Measurements from ENCODE around the gene KLHL29.
A peak's percentile ranks its signal among the peaks of the same experiment; 100 is the strongest.

Gene KLHL29

DNA sequence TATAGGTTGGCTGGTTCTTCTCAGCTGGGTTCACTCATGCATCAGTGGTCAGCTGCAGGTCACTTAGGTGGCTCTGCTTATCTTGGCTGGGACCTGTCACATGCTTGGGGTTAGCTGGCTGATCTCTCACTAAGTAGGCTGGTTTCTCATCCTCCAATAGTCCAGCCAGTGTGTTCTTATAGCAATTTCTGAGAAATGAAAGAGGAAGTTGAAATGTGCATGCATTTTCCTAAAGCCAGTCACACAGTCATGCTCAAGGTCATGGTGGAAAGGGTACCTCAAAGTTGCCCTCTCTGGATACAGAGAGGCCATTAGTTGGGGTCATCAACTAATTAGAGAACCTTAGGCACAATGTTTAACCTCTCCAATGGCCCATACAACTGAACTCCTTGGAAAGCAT lies 64.4 kb downstream of the KLHL29 start:
- DNase-seq (ENCODE audit: low read depth): no peak

DNA sequence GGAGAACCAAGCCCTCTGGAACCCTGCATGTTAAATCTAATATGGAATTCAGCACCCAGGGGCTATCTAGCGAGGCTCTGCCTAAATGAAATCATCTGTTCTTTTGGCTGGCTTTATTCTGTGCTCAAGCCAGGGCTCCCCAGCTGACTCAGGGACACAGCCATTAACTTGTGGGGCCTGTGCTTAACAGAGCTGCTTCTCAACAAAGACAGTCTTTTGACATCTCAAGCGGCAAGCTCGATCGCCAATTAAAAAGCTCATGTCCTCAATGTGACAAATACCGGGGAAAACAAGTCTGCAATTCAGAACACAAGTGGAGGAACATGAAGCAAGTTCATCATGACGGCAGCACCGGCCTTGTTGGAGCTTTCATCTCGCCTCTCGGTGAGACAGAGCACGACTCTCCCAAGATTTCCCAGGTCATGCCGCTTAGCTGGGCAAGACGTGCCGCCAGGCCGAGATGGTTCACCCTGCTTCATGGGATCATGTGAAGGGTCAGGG lies 64.9 kb downstream of the KLHL29 start:
- DNase-seq (ENCODE audit: low read depth): no peak

DNA sequence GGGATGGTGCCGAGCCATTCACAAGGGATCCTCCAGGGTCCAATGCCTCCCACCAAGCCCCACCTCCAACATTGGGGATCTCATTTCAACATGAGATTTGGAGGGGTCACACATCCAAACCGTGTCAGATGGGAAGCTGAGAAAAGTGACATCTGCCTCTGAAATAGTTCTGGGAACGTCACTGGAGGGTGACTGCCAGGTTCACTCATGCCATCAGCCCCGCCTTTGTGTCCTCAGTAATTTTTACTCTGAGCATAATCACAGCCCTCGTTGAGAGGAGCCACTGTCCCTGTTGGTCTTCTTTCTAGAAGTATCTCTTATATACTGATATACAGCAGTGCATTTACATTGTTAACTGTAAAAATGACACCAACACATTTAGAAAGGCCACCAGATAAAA lies 67.4 kb downstream of the KLHL29 start:
- DNase-seq (ENCODE audit: low read depth): no peak

DNA sequence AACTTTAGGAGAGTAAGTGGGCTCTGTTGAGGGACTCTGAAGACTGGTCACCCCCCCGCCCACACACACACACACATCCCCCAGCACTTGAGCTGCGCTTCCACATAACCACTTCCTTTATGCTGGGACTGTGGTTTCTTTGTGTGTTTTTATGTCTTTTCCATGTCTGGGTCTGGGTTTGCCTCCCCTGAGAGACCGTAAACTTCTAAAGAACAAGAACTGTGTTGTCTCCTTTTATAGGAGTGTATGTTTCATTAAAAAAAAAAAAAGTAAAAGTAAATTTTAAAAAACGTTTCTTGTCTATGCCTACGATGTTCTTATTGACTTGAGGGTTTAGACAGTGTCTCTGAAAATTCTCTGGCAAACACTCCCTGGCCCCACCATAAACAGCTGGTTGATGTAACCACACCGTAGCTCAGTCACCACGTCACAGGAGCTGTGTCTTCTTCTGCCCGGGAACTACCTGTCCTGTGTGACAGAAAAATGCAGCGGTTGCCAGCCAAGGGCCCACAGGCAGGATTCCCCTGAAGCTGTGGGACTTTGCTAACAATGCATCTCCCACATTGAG lies 68.0 kb downstream of the KLHL29 start:
- DNase-seq (ENCODE audit: low read depth): peak; percentile 60

DNA sequence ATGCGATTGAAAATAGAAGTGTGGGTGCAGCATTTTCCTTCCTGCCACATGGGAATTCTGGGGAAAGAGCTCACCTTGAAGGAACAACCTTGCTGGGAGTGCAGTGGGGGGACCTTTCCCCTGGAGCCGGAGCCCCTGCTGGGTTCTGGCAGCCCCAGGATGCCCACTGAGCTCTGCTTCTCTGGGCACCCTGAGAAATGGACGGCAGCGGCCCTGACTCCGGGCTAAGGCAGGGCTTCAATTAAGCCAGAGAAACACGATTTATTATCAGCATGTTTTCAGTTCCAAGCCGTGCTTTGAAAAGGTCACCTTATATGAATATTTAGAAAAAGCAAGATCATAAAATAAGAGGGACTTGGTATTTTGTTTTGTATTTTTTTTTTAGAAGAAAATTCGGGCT lies 68.5 kb downstream of the KLHL29 start:
- DNase-seq (ENCODE audit: low read depth): no peak

DNA sequence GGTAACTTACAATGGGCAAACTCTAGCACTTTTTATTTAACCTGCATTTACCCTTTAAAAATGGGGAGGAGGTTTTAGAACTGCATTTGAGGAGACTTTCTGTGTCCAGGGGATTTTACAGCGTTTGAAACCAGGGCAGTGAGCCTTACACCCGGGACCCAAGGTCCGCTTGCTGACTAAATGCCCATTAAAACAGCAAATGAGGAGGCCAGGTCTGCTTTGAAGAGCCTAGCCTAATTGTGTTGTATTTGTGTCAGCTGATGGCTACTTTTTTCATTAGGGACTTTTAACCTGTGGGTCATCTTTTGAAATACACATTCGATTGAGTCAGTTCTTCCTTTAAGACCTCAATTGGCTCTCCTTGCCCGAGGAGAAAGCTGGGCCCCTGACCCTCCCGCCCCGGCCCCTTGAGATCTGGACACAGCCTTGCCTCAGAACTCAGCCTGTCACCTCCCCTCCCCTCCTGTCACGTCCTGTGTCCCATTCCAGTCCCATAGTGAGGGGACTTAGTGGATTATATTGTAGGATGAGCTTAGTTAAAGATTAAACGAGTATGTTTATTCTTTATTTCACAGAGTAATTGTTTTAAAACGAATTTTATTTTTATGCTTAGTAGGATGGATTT lies 69.0 kb downstream of the KLHL29 start:
- no peak for DNase-seq (ENCODE audit: low read depth)

DNA sequence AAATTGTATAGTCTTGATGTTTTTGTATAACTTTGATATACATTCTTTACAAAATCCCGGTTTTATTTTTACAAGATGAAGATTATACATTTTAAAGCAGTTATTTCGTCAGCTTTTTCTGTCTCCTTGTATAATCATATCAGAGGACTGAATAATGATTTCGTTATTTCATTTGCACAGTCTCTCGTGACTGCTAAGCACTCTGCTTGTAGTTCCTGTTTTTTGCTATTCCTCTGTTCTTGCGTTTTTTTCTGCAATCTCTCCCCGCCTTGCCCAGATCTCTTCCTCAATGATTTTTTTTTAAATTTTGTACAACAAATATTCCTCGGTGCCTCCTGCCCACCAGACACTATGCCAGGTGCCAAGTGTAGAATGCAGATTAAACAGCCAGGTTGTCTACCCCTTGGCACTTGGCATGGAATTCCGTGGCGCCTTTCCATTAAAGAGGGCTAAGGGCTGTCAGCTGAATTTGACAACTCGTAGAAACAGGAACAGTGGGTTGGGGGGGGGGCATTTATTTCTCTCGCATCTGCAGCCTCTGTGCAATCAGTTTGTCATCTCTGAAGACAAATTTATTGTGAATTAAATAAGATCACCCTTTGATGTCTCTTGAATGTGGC lies 69.6 kb downstream of the KLHL29 start:
- DNase-seq (ENCODE audit: low read depth): no peak

DNA sequence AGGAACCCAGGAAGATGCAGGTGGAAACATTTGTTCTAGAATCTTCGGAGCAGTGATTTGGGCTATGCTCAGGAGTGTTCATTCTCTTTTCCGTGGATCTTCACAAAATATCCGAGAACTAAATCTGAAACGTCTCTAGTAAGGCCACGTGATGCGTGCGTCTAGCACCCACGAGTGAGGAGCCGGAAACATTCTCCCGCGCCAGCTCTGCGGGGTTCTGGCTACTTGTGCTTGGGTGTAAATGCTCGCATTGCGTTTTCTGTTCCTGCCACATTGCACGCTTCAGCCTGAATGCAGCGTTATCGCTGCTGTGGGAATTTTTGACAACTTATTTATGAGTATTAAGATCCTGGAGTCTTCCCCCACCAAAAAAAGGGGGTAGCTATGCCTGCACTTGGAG lies 71.4 kb downstream of the KLHL29 start:
- no peak for DNase-seq (ENCODE audit: low read depth)

DNA sequence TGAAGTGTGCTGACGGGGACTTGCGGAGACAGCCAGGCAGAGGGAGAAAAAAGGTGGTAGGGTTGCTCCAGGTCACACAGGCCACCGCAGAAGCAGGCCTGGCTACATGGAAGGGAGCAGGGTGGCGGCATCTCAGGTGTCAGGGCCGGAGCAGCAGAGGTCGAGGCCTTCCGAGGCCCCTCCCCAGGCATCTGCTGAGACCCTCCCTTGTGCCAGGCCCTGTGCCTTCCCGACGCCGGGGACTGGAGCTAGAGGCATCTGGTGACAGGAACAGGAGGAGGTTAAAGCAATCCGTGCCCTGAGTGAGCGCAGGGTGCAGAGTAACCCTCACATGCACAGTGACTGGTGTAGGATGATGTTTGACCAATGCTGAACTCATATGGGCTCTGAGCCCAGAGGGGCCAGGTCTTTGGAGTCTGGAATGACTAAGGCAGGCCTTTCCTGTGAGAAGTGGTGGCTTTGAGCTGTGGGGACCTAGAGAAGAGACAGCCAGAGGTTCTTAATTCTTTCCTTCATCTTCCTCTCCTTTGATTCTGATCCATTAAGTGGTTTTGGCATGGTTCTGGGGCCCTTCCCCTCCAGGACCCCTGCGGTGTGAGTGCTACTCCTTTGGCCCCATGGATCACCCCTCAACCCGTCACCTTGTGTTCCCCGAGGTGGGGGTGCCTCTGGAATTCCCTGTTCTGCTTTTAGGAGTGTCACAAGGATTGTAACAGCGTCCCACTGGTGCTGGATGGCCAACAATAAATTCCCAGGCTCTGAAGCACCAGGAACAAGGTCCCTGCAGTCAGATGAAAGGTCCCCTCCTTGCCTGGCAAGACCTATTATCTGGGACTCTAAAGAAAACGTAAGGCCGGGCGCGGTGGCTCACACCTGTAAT lies 72.1 kb downstream of the KLHL29 start:
- DNase-seq (ENCODE audit: low read depth): peak; percentile 54

DNA sequence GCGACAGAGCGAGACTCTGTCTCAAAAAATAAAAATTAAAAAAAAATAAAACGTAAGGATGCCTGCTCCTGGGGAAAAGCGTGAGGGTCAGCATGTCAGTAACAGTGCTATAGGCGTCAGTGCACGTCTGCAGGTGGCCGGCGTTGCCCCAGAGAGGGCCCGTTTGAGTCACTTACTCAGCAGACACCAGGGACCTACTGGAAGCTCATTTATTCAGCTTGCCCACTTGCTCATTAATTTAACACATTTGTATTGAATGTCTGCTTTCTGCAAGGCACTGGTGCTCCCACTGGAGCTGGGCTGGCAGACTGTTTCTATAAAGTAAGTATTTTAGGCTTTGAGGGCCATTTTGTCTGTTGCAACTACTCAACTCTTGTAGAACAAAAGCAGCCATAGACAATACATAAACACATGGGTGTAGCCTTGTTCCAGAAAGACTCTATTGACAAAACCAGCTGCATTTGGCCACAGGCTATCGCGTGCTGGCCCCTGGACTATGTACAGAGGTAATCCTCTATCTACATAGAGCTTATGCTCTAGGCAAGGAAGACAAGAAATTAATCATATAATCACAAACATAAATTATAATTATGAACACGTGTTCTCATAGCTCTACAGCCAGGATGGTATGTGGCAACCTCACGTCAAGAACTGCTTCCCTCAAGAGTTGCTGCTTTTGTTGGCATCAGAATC lies 73.2 kb downstream of the KLHL29 start:
- no peak for DNase-seq (ENCODE audit: low read depth)

DNA sequence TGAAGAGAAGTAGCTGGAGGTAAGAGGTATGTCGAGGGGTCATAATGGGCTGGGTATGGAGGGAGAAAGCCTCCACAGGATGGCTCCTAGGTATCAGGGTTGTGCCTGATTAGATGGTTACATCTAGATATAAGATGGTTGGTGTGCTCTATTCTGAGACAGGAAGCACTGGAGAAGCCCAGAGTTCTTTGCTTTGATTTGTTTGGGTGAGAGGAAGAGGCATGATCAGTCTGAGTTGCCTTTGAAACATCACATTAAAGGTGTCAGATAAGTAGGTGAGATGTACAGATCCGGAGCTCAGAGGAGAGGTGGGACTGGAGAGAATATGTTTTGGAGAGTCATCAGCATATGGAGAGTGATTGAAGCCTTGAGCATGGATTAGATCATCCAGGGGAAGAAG lies 74.1 kb downstream of the KLHL29 start:
- no peak for DNase-seq (ENCODE audit: low read depth)

DNA sequence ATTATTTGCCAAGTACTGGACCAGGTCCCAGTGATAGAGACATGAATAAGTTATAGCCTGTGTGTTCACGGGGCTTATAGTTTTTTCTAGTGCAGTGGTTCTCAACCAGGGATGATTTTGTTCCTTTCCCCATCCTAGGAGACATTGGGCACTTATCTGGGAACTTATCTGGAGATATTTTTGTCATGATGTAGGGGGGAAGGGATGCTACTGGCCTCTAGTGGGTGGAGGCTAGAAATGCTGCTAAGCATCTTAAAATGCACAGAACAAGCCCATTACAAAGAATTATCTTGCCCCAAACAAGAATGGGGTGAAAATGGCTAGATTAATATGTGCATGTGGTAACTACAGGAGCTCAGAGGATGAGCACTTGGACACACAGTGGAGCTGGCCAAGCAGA lies 75.2 kb downstream of the KLHL29 start:
- DNase-seq (ENCODE audit: low read depth): peak; percentile 59

DNA sequence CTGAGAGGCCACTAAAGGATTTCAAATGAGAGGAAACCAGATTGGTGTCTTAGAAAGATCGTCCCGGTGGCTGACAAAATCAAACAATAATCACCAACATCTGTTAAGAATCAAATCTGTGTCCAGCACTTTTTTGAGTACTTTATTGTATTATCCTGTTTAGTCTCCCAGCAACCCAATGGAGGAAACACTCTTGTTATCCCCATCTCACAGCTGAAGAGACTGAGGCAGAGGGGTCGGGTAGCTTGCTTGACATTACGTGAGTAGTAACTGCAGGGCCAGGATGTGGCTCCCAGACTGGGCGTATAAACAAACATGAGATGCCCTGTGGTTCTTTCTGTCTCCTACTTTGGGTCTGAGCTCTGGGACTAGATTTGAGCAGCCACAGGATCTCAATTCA lies 76.0 kb downstream of the KLHL29 start:
- DNase-seq (ENCODE audit: low read depth): no peak

DNA sequence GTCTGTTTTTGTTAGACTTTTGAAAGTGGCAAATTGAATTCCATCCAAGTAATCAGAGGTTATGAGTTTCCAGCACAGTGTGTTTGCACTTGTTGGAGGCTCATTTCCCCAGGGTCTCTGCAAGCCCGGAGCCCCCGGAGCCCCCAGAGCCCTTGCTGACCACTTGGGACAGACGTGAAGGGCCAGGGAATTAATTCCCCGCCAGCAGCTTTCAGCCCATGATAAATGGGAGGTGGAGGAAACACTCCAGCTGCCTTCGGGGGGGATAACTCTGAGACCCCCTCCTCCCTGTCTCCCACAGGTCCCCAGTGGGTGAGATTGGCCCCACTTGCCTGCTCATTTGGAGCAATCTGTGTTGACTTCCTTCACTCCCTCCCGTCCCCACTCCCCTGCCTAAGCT lies 79.2 kb downstream of the KLHL29 start:
- DNase-seq (ENCODE audit: low read depth): no peak

DNA sequence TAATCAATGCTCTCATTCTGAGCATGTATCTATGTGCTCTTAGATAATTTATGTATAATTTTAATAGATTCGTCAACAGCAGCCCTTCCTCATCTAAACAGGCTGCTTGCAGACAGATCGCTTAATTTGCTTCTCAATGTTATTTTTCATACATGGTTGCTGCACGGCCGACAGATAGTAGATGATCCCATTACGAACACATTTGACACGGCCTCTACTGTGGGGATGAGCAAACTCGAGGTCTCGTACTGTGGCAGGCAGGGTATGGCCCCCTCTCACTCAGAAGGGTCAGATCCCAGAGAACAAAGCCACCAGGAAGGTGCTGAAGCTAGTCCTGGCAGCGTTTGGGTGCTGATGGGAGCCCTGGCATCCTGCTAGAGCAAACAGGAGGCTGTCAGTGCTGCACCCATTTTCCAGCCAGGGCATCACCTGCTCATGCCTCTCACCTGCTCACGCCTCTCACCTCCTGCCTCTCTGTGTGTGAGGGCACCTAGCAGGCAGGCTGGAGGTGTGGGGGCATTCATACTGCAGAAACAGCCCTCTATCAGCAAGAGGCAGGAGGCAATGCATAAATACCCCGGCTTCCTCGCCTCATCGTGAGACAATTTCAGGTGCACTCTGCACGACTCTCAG lies 80.0 kb downstream of the KLHL29 start:
- DNase-seq (ENCODE audit: low read depth): no peak

DNA sequence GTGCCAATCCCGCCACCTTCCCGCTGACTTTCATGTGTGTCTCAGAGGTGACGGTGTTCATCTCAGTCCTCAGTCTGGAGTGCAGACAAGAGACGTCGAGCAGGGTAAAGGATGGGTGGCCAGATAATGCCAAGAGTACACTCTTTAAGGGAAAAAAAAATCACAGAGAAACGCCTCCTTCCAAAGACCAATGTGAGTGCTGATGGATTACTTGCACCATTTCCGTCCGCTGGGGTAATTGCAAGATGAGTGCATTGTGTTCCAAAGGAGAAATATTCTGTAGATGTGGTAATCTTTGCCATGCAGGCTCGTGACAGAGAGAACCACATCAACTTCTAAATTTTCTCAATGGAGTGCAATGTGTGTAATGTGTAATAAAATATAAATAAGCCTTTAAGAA lies 81.0 kb downstream of the KLHL29 start:
- DNase-seq (ENCODE audit: low read depth): no peak

DNA sequence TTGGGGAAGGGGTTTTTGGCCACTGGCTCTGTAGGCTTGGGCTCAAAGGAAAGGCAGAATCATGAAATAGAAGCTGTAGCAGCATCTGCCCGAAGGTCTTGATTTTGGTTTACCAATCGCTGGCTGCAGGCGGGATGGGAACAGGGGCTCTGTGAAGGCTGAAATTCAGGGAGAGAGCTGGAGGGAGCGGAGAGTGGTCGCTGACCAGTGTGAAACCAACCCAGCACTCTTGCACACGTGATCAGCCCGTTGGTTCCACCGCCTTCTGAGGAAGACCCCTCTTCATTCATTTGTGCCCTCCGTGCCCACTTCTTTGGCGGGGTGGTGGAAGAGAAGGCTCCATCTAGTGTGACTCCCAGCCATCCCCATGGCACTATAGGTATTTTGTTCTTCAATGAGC lies 82.6 kb downstream of the KLHL29 start:
- DNase-seq (ENCODE audit: low read depth): no peak

DNA sequence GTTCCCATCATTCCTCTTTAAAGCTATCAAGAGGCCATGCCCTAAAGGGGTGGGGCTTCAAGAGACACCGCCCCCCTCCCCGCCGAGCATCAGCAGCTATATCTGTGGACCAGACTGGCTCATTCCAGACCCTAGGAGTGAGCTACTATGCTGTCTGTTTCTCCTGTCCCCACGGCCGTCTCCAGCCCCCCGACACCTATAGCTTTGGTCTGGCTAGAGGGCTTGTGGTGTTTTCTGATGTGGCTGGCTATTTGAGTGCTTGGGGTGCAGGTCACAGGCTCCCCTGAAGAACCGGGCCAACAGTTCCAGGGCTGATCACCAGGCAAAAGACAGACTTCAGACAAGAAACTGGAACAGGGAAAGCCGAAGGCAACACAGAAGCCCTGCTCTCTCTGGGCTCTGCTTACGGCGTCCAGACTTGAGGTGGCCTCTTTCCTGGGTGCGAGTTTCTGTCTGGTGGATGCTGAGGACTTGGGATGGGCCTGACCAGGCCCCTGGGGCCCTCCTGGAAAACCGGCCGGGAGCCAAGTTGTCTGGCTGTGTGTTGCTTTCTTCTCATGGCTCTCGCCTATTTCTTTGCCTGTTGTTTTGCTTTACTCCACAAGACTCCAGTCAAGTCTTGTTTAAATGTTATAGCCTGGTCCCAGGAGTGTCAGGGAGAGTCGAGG lies 83.6 kb downstream of the KLHL29 start:
- no peak for DNase-seq (ENCODE audit: low read depth)

DNA sequence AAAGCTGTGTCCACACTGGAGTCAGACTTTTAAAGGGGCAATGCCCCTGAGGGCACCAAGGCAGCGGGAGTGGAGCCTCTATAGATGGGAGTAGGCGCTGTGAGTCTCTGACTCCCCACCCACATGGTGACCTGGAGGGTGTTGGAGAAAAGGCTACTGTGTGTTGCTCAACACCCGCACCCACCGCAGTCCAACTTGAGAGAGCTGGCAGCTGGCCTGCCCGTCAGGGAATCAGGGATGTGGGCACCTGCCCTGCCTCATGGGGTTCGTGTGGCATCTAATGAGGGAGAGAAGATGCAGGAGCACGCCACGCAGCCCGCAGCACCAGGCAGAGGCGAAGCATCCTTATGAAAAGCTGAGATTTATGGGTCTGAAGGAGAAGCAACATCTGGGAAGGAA lies 84.2 kb downstream of the KLHL29 start:
- DNase-seq (ENCODE audit: low read depth): no peak

DNA sequence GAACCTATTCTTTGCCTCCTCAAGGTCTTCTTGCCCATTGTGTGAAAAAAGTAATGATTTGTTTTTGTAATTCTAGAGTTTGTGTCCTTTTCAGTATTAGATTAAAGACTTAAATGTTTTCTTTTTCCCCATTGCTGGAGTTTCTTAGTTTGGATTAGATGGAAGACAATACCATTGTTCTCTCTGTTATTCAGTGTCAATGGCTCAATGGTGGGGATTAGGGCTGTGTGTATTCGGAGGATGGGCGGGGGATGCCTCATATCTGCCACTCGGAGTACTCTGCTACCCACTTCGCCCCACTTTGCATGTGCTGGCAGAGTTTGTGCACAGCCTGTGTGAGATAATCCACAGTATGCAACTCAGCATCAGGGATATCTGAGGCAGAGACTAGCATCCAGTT lies 90.1 kb downstream of the KLHL29 start:
- no peak for DNase-seq (ENCODE audit: low read depth)

DNA sequence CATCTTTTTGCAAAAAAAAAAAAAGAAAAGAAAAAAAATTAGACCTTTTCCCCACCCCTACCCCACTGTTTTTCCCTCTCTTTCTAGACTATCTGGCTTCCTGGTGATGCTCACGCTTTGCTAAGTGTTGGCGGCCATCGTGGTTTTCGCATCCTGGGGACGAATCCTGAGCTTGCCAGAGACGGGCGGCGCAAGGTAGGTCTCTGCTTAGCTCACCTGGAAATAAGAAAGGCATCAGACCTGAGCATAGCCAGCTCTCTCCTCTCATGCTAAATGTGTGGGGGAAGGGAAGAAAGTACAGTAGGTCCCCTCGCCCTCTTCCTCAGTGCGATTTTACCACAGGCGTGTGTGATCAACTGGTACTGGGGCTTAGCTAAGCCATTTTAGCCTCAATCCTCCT lies 90.5 kb downstream of the KLHL29 start:
- DNase-seq (ENCODE audit: low read depth): no peak

Data from EH (cell line).